ENCODE data around the gene NPFFR2.
"Not testable (repeated sequence)": the region's sequence is repeated elsewhere in the genome, so short reads cannot be mapped to it uniquely, and the experiment has no call there.

The NPFFR2 gene

GRCh38 chr4:72031868-72032608, at the start of gene NPFFR2:
Gene NPFFR2, plus strand, starts transcription at chr4:72032000. Its CDS starts 96,592 bp downstream, at chr4:72128592.
- no peak for DNase-seq (ENCODE audit: low read depth)

GRCh38 chr4:71992571-71993312, 39.1 kb upstream of the NPFFR2 start:
- DNase-seq (ENCODE audit: low read depth): no peak

- DNase-seq (ENCODE audit: low read depth): no peak
Observed at GRCh38 chr4:71994559-71994958, 37.2 kb upstream of the NPFFR2 start.

- DNase-seq (ENCODE audit: low read depth): no peak
Observed at GRCh38 chr4:71995297-71995696, 36.5 kb upstream of the NPFFR2 start.

- DNase-seq (ENCODE audit: low read depth): no peak
Observed at GRCh38 chr4:72006586-72006985, 25.2 kb upstream of the NPFFR2 start.

GRCh38 chr4:72011906-72012305, 19.9 kb upstream of the NPFFR2 start:
- DNase-seq (ENCODE audit: low read depth): no peak

GRCh38 chr4:72016011-72016410, 15.8 kb upstream of the NPFFR2 start:
- DNase-seq (ENCODE audit: low read depth): no peak

- DNase-seq (ENCODE audit: low read depth): no peak
Observed at GRCh38 chr4:72019688-72020087, 12.1 kb upstream of the NPFFR2 start.

- no peak for DNase-seq (ENCODE audit: low read depth)
Observed at GRCh38 chr4:72022553-72022952, 9.2 kb upstream of the NPFFR2 start.

- DNase-seq (ENCODE audit: low read depth): no peak
Observed at GRCh38 chr4:72055566-72055965, 23.8 kb downstream of the NPFFR2 start.

- DNase-seq (ENCODE audit: low read depth): no peak
Observed at GRCh38 chr4:72063726-72064125, 31.9 kb downstream of the NPFFR2 start.

GRCh38 chr4:72067051-72067450, 35.3 kb downstream of the NPFFR2 start:
- DNase-seq (ENCODE audit: low read depth): no peak

- DNase-seq (ENCODE audit: low read depth): no peak
Observed at GRCh38 chr4:72073816-72074215, 42.0 kb downstream of the NPFFR2 start.

- no peak for DNase-seq (ENCODE audit: low read depth)
Observed at GRCh38 chr4:72076562-72076961, 44.8 kb downstream of the NPFFR2 start.

GRCh38 chr4:72077346-72077745, 45.5 kb downstream of the NPFFR2 start:
- no peak for DNase-seq (ENCODE audit: low read depth)

- no peak for DNase-seq (ENCODE audit: low read depth)
Observed at GRCh38 chr4:72084587-72085011, 52.8 kb downstream of the NPFFR2 start.

GRCh38 chr4:72090606-72091005, 58.8 kb downstream of the NPFFR2 start:
- not testable (repeated sequence) for DNase-seq (ENCODE audit: low read depth)

- no peak for DNase-seq (ENCODE audit: low read depth)
Observed at GRCh38 chr4:72094059-72094797, 62.4 kb downstream of the NPFFR2 start.

GRCh38 chr4:72107456-72107855, 75.7 kb downstream of the NPFFR2 start:
- no peak for DNase-seq (ENCODE audit: low read depth)

- DNase-seq (ENCODE audit: low read depth): no peak
Observed at GRCh38 chr4:72109364-72109763, 77.6 kb downstream of the NPFFR2 start.

- no peak for DNase-seq (ENCODE audit: low read depth)
Observed at GRCh38 chr4:72109959-72110497, 78.2 kb downstream of the NPFFR2 start.

- DNase-seq (ENCODE audit: low read depth): no peak
Observed at GRCh38 chr4:72110886-72111285, 79.1 kb downstream of the NPFFR2 start.

All from activated T-cell treated with anti-CD3 and anti-CD28 coated beads for 48 hours (primary cell).